A673 (cell line): Measurements from ENCODE around the gene DHX34. TPM values are rescaled to one million over a fixed set of nuclear protein-coding genes. Genes with fewer than 3 reads are reported as not detected.

Experiments
- BruUV-seq: library from RNA; stranded (reverse); fragments of 400-500 nt; replicated peaks from 2 replicates; lab custom pipeline; 2021; lab: Mats Ljungman, UMichigan
- CTCF ChIA-PET: fragments of 300-600 bp; sonication (Branson Sonifier 250); formaldehyde crosslinking; loops from one replicate; lab custom pipeline; 2022; ENCODE audit warnings: antibody characterized with exemption; lab: Charles Lee
- POLR2A ChIA-PET: fragments of 300-600 bp; sonication (Branson Sonifier 250); formaldehyde crosslinking; loops from one replicate; lab custom pipeline; 2022; ENCODE audit warnings: antibody characterized with exemption; ENCODE audit not compliant: low non-redundant PET; lab: Charles Lee
- DNase-seq: peaks from one replicate; pipeline ENCODE4 v3.0.0-alpha.2; 2015; ENCODE audit warnings: low spot score
- H3K27ac ChIP-seq: fragments of 200-600 bp; sonication (generic); 2 replicates; pipeline ENCODE4 v1.5.1; 2016; ENCODE audit warnings: mixed run types, low read depth, mild to moderate bottlenecking, mixed read lengths, antibody characterized with exemption, low read length; ENCODE audit not compliant: poor library complexity, severe bottlenecking
- H3K27me3 ChIP-seq: fragments of 200-600 bp; sonication (generic); replicated peaks from 2 replicates; pipeline ENCODE4 v1.6.1; 2017; ENCODE audit warnings: mixed run types, low read depth, mild to moderate bottlenecking, mixed read lengths, antibody characterized with exemption, low read length; ENCODE audit not compliant: insufficient read depth, poor library complexity
- H3K36me3 ChIP-seq: fragments of 200-600 bp; sonication (generic); 2 replicates; pipeline ENCODE4 v1.6.1; 2016; ENCODE audit warnings: mixed run types, mild to moderate bottlenecking, mixed read lengths, antibody characterized with exemption, low read length; ENCODE audit not compliant: insufficient read depth, poor library complexity, severe bottlenecking
- H3K4me1 ChIP-seq: fragments of 200-600 bp; sonication (generic); 2 replicates; pipeline ENCODE4 v1.6.1; 2017; ENCODE audit warnings: mixed run types, mild to moderate bottlenecking, mixed read lengths, antibody characterized with exemption, low read length; ENCODE audit not compliant: insufficient read depth, poor library complexity, severe bottlenecking
- H3K4me3 ChIP-seq: fragments of 200-600 bp; sonication (generic); 2 replicates; pipeline ENCODE4 v1.5.1; 2016; ENCODE audit warnings: low read depth, mixed run types, mild to moderate bottlenecking, mixed read lengths, low read length; ENCODE audit not compliant: poor library complexity, severe bottlenecking
- H3K9me3 ChIP-seq: fragments of 200-600 bp; sonication (generic); 2 replicates; pipeline ENCODE4 v1.6.1; 2016; ENCODE audit warnings: mixed run types, low read depth, mild to moderate bottlenecking, mixed read lengths, antibody characterized with exemption, low read length; ENCODE audit not compliant: poor library complexity, severe bottlenecking
- EZH2 ChIP-seq: fragments of 200-600 bp; sonication (generic); IDR thresholded peaks from 2 replicates; pipeline ENCODE4 v1.6.1; 2017; ENCODE audit warnings: borderline replicate concordance, low read depth, mild to moderate bottlenecking, mixed read lengths, antibody characterized with exemption, low read length; ENCODE audit not compliant: poor library complexity, severe bottlenecking
- intact Hi-C: fragments of 100-400 bp; cut with micrococcal nuclease; formaldehyde crosslinking; loops from one replicate; pipeline ENCODE4 v1.10.0; 2022; ENCODE audit not compliant: unreplicated experiment
- total RNA-seq: library from RNA; stranded (reverse); gene quantifications from 2 replicates; pipeline ENCODE4 v1.2.3, GENCODE V29; 2021
- TF ChIP-seq, protein P1 (sequence below): fragments of 300-800, 200-600 bp; sonication (generic); conservative IDR thresholded peaks from 2 replicates; pipeline ENCODE4 v1.5.1; 2017; ENCODE audit warnings: low read depth, mild to moderate bottlenecking, antibody characterized with exemption, low read length, moderate library complexity, mixed read lengths

The DHX34 gene
- total RNA-seq, 1 experiment from 2014 or later = 29.6 TPM

DNA sequence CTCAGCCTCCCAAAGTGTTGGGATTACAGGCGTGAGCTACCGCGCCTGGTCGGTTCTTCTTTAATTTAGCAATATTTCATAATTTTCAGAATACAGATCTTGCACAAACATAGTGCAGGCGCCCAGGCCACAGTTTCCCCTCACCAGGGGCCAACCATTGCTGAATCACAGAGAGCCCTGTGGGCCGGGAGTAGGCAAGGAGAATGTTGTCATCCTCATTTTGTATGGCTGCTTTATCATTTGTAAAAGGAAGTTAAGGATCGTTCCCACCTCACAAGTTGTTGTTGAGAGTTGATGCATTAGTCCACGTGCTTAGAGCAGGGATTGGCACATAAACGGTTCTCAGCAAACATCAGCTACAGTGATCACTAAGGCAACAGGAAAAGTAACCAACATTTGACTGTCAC is 40.0 kb downstream of the DHX34 start:
- intact Hi-C loops = no loop called here
- no TSS peak for BruUV-seq
- DNase-seq = no peak
- POLR2A ChIA-PET = no interaction called here
- no peaks in the 10 kb centered on the region for H3K27me3 ChIP-seq
- no peaks in the 10 kb centered on the region for H3K9me3 ChIP-seq
- TF ChIP-seq, protein P1, sequence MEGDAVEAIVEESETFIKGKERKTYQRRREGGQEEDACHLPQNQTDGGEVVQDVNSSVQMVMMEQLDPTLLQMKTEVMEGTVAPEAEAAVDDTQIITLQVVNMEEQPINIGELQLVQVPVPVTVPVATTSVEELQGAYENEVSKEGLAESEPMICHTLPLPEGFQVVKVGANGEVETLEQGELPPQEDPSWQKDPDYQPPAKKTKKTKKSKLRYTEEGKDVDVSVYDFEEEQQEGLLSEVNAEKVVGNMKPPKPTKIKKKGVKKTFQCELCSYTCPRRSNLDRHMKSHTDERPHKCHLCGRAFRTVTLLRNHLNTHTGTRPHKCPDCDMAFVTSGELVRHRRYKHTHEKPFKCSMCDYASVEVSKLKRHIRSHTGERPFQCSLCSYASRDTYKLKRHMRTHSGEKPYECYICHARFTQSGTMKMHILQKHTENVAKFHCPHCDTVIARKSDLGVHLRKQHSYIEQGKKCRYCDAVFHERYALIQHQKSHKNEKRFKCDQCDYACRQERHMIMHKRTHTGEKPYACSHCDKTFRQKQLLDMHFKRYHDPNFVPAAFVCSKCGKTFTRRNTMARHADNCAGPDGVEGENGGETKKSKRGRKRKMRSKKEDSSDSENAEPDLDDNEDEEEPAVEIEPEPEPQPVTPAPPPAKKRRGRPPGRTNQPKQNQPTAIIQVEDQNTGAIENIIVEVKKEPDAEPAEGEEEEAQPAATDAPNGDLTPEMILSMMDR = no peak
- TF ChIP-seq EZH2 = no peak
- H3K27ac ChIP-seq = no peak overlapping the region
- H3K36me3 ChIP-seq = no peaks in the 10 kb centered on the region
- no peak overlapping the region for H3K4me3 ChIP-seq
- H3K4me1 ChIP-seq = no peaks in the 10 kb centered on the region
- CTCF ChIA-PET = interaction anchor here (0.5 kb wide), 1 partner anchor 319 kb away, joined by 5 read pairs; no protein-coding TSS in a partner anchor

DNA sequence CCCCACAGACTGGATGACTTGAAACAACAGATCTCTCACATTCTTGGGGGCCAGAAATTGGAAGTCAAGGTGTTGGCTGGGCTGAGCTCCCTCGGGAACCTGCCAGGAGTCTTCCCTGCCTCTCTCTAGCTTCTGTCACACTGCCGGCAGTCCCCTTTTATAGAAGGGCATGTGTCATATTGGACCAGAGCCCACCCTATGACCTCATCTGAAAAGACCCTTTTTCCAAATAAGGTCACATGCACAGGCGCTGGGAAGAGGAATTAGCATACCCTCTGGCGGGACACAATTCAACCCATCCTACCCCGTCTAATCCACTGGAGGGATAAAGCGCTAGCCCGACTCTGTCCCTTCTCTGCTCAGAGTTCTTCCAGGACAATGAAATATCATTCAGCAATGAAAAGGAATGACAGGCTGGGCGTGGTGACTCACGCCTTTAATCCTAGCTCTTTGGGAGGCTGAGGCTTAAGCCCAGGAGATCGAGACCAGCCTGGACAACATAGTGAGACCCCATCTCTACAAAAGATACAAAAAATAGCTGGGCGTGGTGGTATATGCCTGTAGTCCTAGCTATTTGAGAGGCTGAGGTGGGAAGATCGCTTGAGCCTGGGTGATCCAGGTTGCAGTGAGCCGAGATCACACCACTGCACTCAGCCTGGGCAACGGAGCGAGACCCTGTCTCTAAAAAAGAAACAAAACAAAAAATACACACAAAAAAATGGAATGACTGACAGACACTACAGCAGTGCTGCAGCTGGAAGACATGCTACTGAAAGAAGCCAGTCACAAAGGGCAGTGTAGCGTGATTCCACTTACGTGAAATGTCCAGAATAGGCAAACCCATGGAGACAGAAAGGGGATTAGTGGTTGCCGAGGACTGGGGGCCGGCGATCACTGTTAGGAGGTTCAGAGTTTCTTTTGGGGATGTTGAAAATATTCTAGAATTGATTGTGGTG is 41.7 kb downstream of the DHX34 start:
- no peak overlapping the region for H3K4me3 ChIP-seq
- DNase-seq = peak; percentile 19
- ChIA-PET CTCF (interaction anchor here (0.6 to 1.2 kb wide), 11 partner anchors 8 to 398 kb away, joined by 3 to 7 read pairs (median 4); partner anchors contain the start of gene DHX34), POLR2A (interaction anchor here (0.6 kb wide), 1 partner anchor 11 kb away, joined by 3 read pairs; no protein-coding TSS in a partner anchor)
- no peaks in the 10 kb centered on the region for H3K4me1 ChIP-seq
- no peaks in the 10 kb centered on the region for H3K27me3 ChIP-seq
- H3K9me3 ChIP-seq = no peaks in the 10 kb centered on the region
- no peak for TF ChIP-seq EZH2
- TF ChIP-seq, protein P1 = no peak
- intact Hi-C loops = loop anchor here (1.0 kb wide), 1 partner anchor 95 kb away; no protein-coding TSS in a partner anchor
- BruUV-seq = no TSS peak
- H3K36me3 ChIP-seq = no peaks in the 10 kb centered on the region
- H3K27ac ChIP-seq = no peak overlapping the region

DNA sequence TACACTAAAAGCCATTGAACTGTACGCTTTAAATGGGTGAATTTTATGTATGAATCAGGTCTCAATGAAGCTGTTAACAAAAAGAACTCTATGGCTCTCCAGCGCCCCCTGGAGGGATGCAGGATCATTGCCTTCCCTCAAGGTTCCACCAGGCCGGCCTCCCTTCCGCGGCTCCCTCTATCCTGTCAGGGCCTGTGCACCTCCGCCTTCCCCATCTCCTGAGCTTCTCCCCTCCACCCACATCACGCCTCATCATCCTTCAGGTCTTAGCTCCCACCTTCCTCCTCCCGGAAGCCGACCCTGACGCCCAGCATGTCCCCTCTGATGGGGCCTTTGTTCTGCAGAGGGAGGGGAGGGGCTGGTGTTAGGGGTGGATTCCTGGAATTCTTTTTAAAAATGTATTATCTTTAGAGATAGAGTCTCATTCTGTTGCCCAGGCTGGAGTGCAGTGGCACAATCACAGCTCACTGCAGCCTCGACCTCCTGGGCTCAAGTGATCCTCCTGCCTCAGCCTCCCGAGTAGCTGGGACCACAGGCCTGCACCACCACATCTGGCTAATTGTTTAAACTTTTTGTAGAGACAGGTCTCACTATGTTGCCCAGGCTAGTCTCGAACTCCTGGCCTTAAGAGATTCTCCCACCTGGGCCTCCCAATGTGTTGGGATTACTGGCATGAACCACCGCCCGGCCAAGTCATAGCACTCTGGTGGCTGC is 42.6 kb downstream of the DHX34 start:
- no peaks in the 10 kb centered on the region for H3K9me3 ChIP-seq
- no peak for TF ChIP-seq EZH2
- TF ChIP-seq, protein P1 = peak; percentile 90
- H3K4me3 ChIP-seq = no peak overlapping the region
- peak; percentile 77 for DNase-seq
- no peak overlapping the region for H3K27ac ChIP-seq
- intact Hi-C loops = loop anchor here (1.0 kb wide), 1 partner anchor 95 kb away; no protein-coding TSS in a partner anchor
- H3K27me3 ChIP-seq = no peaks in the 10 kb centered on the region
- CTCF ChIA-PET = interaction anchor here (0.7 to 1.2 kb wide), 11 partner anchors 8 to 397 kb away, joined by 3 to 8 read pairs (median 3); partner anchors contain the start of gene DHX34
- H3K36me3 ChIP-seq = no peaks in the 10 kb centered on the region
- BruUV-seq = no TSS peak
- POLR2A ChIA-PET = no interaction called here
- H3K4me1 ChIP-seq = no peaks in the 10 kb centered on the region
